ENCODE results near the gene RTN4. TPM values are rescaled to one million over a fixed set of nuclear protein-coding genes. Genes with fewer than 3 reads are reported as not detected.

RTN4 gene
- total RNA-seq, 1 donor from 2014 or later = 273 TPM

DNA sequence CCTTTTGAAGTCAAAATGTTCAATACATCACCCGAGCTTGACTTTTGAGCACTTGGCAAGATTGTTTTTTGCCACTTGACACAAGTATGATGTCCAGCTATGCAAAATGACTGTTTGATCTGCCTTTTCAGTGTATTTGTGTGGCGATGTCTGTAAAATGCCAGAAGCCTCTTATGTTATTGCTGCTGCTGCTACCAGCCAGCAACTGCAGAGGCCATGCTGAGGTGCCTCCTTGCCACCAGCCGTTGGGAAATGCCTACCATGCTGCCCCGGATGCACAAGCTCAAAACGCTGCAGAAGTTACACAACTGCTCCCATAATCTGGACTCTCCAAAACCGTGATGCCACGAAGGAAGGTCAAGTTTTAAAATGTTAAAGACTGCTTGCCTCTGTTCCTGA lies 80.3 kb downstream of the RTN4 start:
- DNase-seq (ENCODE audit: low read depth, low spot score) = no peak

DNA sequence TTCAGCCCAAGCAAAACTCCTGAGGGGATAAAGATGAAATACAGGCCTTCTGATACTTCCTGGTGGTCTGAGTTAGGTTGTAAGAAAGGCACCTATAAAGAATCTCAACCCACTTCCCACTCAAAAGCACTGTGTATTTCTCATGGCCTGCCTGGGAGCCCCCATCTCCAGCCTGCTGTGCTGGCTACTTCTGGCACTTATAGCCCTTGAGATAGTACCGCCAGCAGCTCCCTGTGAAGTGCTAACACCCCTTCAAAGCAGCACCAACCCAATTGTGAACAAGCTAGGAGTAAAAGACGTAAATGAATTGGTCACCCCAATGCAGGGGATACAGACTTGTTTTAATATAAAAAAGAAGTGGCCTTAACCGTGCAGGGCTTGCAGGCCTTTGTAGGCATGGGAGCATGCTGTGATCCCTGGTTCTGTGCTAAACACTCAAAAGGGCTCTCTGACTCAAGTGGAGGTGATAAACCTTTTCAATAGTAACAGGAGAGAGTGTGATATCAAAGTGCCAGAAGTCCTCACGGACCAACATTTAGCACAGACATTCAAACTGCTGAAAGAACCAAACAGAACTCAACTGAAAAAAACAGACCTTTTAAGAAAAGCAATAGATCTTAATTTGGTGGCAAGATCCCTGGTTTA lies 80.8 kb downstream of the RTN4 start:
- DNase-seq (ENCODE audit: low read depth, low spot score) = no peak

DNA sequence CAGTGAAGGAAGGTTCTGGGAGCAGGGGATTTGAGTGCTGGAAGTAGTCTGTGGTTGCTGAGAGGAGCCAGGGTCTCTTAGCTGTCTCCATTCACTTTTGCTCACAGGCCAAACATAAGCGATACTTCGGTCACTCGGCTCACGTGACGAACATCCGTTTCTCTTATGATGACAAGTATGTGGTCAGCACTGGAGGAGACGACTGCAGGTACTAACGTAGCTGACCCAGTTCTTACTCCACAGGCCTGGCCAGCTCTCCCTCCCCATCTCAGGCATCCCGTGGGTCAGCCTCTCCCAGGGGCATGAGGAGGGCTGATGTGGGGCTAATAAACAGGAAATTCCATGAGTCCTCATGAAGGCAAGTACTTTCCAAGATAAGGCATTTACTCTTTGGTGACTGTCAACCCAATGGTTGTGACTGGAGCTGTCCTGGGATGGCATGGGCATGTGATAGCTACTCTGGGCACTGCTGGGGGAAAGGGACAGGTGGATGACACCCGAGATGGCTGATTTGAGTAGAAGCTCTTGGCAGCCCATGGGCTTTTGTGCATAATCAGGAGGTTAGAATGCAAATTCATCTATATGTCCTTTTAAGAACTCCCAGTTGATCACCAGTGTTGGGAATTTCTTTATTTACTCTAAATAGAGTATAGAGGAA lies 81.6 kb downstream of the RTN4 start:
- no peak for DNase-seq (ENCODE audit: low read depth, low spot score)

DNA sequence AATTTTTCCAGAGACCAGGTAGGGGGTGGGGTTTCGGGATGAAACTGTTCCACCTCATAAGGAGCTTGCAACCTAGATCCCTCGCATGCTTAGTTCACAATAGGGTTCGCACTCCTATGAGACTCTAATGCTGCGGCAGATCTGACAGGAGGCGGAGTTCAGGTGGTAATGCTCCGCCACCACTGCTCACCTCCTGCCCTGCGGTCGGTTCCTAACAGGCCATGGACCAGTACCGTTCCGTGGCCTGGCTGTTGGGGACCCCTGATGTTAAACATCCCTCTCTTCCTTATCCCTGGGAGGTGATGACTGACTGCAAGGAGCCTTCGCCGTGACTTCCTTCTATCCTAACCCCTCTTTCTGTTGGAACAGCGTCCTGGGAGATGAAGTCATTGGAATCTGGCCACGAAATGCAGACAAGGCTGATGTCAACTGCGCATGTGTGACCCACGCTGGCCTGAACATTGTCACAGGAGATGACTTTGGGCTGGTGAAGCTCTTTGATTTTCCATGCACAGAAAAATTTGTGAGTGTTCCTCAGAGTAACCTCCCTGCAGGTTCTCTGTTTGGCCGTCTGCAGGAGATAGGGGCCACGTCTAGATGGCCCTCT lies 82.4 kb downstream of the RTN4 start:
- DNase-seq (ENCODE audit: low read depth, low spot score) = no peak

DNA sequence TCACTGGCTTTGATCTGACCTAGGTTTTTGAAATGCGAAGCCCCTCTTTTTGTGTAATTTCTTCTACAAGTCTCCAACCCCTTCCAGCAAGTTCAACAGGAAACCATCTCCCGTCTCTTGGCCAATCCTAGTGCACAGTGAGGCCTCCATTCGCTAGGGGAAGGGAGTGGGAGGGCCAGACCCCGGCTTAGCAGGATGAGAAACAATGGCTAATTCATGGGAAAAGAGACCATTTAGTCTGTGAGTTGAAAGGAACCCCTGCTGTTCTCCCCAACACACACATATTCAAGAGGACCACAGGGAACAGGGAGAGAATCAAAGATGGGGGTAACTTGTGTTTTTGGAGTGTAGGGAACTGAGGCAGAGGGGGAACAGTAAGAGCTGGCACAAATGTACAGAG lies 83.0 kb downstream of the RTN4 start:
- no peak for DNase-seq (ENCODE audit: low read depth, low spot score)

DNA sequence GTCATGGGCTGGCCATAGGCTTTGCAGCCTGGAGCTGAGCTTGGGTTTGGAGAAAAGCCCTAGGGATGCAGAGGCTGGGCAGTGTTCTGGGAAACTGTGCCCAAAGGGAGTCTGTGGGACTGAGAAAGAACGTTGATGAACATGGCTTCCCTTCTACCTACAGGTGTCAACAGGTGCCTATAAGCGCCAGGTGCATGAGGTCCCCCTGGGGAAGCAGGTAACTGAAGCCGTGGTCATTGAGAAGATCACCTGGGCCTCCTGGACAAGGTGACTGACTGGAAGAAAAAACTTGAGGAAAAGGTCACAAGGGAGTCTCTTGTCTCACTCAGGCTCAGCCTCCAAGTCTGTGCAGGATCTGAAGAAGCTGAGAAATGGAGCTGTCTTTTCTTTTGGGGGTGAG lies 83.4 kb downstream of the RTN4 start:
- no peak for DNase-seq (ENCODE audit: low read depth, low spot score)

DNA sequence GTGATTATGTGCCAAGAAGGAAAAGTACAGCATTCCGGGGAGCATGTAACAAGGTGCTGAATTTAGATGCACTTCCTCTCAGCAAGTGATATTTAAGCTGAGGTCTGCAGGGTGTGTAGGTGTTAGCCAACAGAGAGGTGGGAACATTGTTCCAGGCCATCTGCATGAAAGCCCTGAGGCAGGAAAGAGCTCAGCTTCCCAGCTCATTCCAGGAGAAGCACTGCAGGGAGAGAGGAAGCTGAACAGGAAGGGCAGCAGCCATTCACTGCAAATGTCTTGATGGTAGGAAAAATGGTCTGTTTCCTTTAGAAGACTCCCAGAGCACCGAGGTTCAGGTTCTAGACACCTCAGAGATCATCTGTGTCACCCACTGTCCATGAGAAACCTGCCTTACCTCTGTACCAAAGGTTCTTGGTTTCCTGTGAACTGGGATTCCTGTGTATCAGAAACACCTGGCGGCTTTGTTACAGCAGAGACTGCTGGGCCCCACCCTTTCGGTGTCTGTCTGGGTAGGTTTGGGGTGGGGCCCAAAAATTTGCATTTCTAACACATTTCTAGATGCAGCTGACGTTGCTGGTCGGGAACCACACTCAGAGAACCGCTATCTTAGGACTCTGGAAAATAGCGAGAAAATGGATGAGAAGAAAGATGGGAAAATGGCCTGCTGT lies 84.0 kb downstream of the RTN4 start:
- DNase-seq (ENCODE audit: low read depth, low spot score) = peak; percentile 43

DNA sequence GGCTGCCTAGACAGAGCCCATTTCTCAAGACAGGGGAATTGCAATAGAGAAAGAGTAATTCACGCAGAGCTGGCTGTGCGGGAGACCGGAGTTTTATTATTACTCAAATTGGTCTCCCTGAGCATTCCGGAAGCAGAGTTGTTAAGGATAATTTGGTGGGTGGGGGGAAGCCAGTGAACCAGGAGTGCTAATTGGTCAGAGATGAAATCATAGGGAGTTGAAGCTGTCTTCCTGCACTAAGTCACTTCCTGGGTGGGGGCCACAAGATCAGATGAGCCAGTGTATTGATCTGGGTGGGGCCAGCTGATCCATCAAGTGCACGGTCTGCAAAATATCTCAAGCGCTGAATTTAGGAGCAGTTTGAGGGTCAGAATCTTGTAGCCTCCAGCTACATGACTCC lies 84.8 kb downstream of the RTN4 start:
- DNase-seq (ENCODE audit: low read depth, low spot score) = no peak

DNA sequence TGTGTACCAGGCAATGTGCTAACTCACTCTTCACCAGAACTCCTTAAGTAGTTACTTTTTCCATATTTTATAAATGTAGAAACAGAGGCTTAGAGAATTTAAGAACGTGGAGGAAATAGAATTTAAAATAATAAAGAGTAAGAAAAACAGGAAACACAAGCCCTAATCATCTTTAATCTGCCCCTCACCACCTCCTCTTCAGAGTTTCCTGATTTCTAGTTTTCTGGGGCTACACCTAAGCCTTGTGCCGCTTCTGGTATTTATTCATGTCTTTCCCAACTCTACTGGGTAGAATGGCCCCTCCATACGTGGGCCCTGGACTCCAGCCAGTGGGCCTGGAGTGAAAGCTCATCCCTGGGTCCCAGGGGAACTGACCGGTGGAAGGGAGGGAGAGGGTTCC lies 85.4 kb downstream of the RTN4 start:
- DNase-seq (ENCODE audit: low read depth, low spot score) = no peak

DNA sequence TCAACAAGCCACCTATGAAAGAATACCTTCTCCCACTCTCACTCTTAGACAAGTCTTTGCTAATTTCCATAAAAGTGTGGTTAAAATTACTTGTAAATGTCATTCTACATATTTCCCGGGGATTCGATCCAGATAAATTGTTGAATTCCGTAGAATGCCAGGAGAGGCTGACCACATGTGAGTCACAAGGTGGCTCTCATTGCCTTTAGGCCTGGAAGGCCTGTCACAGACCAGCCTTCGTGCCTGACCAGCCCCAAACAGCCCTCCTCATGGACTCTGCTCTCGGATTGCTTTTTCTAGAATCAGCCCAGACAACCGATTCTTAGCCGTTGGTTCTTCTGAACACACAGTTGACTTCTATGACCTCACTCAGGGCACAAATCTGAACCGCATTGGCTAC lies 86.0 kb downstream of the RTN4 start:
- no peak for DNase-seq (ENCODE audit: low read depth, low spot score)

DNA sequence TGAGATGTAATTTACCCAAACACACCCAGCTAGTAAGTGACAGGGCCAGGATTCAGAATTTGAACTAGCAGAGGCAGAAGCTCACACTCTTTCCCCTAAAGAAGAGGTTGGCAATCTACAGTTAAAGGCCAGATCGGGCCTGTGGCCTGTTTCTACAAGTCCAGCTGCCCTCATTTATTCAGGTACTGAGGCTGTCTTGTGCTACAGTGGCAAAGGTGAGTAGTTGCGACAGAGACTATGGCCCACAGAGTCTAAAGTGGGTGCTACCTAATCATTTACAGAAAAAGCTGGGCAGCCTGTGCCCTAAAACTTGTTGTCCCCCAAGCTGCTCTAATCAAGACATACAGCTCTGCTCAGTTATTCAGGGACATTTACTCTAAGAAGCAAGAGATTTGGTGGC lies 86.8 kb downstream of the RTN4 start:
- no peak for DNase-seq (ENCODE audit: low read depth, low spot score)

DNA sequence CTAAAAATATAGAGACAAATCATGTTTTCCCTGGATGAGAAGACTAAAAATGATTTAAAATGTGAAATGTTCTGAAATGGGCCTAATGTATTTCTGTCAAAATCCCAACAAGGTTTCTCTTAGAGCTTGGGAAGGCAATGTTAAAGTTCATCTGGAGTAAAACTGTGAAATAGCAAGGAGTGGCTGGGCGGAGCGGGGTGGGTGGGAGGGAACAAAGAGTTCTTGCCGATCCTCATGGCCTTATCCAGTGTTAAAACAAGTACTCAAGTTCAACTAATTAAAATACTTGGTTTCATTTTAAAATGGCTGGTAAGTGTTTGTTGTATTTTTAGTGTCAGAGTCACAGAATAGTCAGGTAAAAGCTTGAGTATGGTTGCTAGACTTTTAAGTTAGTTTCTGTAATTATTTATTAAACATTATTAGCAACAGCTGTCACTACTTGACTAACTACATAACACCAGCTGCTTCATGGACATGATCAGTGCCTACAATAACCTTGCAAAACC lies 87.3 kb downstream of the RTN4 start:
- no peak for DNase-seq (ENCODE audit: low read depth, low spot score)

DNA sequence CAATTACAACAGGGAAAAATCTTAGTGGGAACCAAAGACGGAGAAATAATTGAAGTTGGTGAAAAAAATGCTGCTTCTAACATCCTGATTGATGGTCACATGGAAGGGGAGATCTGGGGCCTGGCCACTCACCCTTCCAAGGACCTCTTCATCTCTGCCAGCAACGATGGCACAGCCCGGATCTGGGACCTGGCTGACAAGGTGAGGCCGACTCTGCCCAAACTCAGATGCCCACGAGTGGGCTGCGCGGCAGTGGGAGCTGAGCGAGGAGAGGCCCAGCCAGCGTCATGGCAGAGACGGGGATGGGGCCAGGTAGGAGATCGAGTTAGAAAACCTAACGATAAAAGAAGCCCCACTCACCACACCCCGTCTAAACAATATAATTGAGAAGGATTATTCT lies 87.7 kb downstream of the RTN4 start:
- DNase-seq (ENCODE audit: low read depth, low spot score) = no peak

DNA sequence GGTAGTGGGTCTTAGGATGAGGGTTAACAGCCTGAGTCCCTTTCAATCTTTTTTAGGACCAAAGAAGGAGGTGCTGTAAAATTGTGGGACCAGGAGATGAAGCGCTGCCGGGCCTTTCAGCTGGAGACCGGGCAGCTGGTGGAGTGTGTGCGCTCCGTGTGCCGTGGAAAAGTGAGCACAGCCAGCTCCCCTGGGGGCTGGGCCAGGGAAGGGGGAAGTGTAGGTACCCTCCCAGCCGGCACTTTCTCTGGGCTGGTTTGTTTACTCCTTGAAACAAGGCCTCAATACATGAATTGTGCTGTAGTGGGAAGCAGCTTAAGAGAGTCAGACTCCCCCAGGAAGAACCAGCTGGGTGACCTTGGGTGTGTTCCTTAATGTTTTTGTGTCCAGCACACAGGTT lies 90.1 kb downstream of the RTN4 start:
- no peak for DNase-seq (ENCODE audit: low read depth, low spot score)

DNA sequence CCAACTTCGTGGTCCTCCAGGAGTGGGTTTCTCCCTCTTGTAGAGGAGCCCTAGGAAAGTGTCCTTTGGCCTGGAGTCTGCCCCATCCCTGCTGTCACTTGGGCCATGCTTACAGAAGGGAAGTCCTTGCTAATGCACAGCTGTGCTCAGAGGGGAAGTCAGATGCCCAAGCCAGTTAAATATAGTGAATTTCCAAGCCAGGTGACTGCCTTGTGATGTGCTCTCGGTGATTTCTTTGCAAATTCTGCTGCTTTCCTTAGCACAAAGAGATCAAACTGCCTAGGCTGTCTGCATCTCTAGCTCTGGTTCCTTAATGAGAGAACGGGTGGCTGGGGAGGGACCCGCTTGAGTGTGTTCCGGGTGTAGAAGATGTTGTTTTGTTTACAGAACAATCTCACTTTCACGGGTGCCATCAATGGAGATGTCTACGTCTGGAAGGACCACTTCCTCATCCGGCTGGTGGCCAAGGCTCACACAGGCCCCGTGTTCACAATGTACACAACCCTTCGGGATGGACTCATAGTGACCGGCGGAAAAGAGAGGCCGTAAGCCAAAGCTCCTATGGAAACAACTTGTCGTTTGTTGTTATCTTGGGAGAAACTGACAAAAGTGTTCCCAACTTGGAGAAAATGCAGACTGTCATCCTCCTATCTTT lies 91.4 kb downstream of the RTN4 start:
- DNase-seq (ENCODE audit: low read depth, low spot score) = no peak

DNA sequence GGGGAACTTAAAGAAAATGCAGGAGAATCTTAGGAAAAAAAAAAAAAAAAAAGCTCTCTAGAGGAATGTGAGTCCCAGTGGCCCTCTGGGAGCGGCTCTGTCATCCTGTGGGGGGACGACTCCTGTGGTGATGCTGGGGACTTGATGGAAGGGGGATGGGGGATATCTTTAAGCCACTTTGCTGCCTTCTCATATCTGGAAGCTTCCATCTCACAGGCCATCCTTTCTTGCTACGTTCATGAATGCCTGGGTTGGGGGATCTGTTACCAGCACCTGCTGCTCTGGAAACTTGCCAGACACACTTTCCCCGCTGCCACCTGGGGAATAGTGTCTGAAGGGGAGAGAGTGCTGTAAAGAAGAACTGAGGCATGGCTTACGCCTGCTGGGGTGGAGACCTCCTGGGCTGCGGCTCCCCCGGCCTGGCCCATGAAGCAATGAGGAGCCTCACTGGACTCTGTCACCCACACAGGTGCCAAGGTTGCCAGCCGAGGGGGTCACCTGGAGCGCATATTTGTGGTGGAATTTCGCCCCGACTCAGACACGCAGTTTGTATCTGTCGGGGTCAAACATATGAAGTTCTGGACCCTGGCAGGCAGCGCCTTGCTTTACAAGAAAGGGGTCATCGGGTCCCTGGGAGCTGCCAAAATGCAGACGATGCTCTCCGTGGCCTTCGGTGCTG lies 92.8 kb downstream of the RTN4 start:
- DNase-seq (ENCODE audit: low read depth, low spot score) = no peak

DNA sequence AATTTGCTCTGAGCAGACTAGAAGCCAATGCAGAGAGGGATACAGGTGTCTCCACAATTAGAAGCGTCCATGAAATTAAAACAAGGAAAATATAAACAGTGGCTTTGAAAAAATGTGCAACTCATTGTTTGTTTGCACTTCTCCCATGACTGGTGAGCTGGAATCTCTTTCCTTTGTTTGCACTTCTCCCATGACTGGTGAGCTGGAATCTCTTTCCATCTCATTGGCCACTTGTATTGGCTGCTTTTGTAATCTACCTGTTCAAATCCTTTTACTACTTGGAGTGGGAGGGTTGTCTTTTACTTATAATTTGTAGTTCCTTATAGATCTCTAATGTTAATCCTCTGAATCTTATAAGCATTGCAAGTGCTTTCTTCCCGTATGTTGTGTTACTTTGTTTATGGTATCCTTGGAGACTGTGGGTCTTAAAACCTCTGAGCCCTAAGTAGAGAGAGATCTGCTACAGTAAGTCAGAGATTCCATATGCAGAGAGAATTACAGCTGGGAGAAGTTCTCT lies 94.1 kb downstream of the RTN4 start:
- DNase-seq (ENCODE audit: low read depth, low spot score) = no peak

DNA sequence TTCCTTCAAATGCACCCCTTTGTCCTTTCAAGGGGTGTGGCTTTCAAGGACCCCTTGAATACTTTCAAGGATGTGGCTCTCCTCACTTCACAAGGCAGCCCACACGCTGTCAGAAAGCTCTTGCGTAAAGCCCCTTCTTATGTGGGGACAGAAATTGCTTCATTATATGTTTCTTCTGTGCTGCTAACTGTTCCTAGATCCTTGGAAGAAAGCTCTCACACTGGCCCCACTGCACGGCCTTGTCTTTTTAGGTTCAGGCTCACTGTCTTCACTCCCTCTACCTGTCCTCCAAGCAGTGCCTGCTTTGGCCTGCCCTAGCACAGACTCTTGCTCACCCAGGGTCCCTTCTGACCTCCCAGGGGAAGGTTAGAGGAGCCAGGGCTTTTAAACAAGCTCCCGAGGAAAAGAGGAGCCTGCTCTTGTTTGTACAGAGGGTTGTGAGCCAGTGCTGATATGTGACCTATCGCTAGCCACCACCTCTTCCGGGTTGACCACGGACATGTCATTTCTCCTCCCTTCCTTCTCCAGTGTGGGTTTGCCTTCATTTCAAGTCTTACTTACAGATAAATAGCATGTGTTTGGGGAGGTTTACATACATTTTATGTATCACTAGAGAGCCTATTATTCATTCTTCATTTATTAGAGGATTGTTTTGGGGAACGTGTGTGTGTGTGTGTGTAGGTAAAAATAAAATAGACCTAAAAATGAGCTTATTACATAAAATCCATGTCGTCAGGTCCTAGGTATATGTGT lies 94.7 kb downstream of the RTN4 start:
- no peak for DNase-seq (ENCODE audit: low read depth, low spot score)

DNA sequence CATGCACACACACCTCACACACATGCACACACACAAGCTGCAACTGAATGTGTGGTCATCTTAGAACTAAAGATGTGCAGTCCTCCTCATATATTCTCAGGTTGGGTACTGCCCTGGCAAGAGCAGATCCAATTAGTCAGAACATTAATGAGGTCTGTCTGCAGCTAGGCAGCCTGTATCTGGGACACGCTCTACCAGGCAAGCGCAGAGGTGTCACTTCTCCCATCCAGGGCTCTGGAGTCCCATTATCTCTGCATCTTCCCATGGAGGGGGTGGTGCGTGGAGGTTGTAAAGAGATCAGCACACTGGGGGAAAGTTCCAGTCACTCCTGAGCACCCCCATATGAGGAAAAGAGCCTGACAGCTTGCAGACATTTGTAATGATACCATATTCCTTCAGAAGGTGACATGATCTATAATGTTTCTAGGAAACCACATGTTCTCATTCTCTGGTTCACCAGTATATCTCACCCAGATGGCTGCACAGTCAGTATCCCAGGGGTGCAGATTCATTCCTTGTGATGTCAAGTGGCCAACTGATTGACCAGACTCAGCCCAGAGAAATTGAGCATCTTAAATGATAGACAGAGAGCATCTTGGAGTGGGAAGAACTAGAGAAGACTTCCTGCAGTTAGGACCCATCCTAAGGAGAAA lies 95.4 kb downstream of the RTN4 start:
- no peak for DNase-seq (ENCODE audit: low read depth, low spot score)

DNA sequence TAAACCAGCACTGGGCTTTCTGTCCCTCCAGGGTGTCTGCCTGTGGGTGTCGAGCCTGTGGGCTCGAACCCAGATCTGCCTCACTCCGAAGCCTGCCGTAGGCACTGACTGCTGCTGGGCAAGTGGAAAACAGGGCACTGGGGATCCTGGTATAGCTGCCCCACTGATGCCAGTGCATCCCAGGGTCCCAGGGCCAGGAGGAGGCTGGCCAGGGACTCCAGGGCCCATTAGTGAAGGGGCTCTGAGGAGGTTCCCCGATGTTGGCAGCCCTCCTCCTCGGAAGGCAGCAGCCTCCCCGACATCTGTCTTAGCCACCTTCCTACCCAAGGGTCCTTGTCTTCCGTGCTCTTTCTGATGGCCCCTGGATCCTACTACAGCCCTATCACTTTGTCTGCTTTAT lies 96.1 kb downstream of the RTN4 start:
- no peak for DNase-seq (ENCODE audit: low read depth, low spot score)

All from pulmonary artery endothelial cell (primary cell).